Suprapubic skin (tissue), 3 donors: ENCODE measurements around the gene TMEM143.

Experiments
- POLR2A ChIP-seq, 2 donors: fragments of 450-650 bp; IDR thresholded peaks; one replicate each; pipeline ENCODE4 v1.6.1; 2017; ENCODE audit warnings: antibody characterized with exemption in 2 of 2, mild to moderate bottlenecking in 2 of 2, moderate library complexity in 2 of 2
- TF ChIP-seq, protein P1 (sequence below), 2 donors: fragments of 200-600 bp in 1 of 2; fragments of 450-650 bp in 1 of 2; sonication (generic) in 1 of 2; IDR thresholded peaks; one replicate each; pipeline ENCODE4 v1.5.1; 2016 to 2019; ENCODE audit warnings: antibody characterized with exemption in 2 of 2, mild to moderate bottlenecking in 1 of 2, moderate library complexity in 1 of 2

GRCh38 chr19:48386981-48387380 lies 23.2 kb upstream of the TMEM143 start:
- TF ChIP-seq, protein P1, sequence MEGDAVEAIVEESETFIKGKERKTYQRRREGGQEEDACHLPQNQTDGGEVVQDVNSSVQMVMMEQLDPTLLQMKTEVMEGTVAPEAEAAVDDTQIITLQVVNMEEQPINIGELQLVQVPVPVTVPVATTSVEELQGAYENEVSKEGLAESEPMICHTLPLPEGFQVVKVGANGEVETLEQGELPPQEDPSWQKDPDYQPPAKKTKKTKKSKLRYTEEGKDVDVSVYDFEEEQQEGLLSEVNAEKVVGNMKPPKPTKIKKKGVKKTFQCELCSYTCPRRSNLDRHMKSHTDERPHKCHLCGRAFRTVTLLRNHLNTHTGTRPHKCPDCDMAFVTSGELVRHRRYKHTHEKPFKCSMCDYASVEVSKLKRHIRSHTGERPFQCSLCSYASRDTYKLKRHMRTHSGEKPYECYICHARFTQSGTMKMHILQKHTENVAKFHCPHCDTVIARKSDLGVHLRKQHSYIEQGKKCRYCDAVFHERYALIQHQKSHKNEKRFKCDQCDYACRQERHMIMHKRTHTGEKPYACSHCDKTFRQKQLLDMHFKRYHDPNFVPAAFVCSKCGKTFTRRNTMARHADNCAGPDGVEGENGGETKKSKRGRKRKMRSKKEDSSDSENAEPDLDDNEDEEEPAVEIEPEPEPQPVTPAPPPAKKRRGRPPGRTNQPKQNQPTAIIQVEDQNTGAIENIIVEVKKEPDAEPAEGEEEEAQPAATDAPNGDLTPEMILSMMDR (IDR thresholded peaks at IDR 0.05) = no peak
- TF ChIP-seq POLR2A (IDR thresholded peaks at IDR 0.05) = no peak
